Keratinocyte (primary cell): ENCODE measurements around the gene CYP4F3. TPM values are rescaled to one million over a fixed set of nuclear protein-coding genes. Genes with fewer than 3 reads are reported as not detected.

Experiments used
- DNase-seq: peaks from one replicate; pipeline ENCODE4 v3.0.0-alpha.2; 2011; ENCODE audit warnings: low read depth, missing footprints, low spot score
- FAIRE-seq: peaks from 2 replicates; lab custom pipeline; 2011; peaks lifted over from hg19 to GRCh38; lab: Jason Lieb, UNC
- H2AFZ ChIP-seq: 2 replicates; pipeline ENCODE4 v1.6.0; 2012; ENCODE audit warnings: low read length, control low read depth, inconsistent platforms; ENCODE audit not compliant: control insufficient read depth
- H3K27ac ChIP-seq: 2 replicates; pipeline ENCODE4 v1.5.1; 2011; ENCODE audit warnings: low read length; ENCODE audit not compliant: control insufficient read depth, insufficient read depth
- H3K27me3 ChIP-seq: 3 replicates; pipeline ENCODE4 v1.6.0; 2011; ENCODE audit warnings: low read length; ENCODE audit not compliant: control insufficient read depth, insufficient read depth; ENCODE audit errors: extremely low read depth
- H3K36me3 ChIP-seq, 2 experiments: 2 replicates in 1 of 2; 3 replicates in 1 of 2; pipeline ENCODE4 v1.5.1; 2011; ENCODE audit warnings: low read length in 2 of 2, mild to moderate bottlenecking in 1 of 2; ENCODE audit not compliant: control insufficient read depth in 2 of 2, insufficient read depth in 2 of 2; ENCODE audit errors: extremely low read depth in 1 of 2
- H3K4me1 ChIP-seq: 3 replicates; pipeline ENCODE4 v1.5.1; 2011; ENCODE audit warnings: low read length; ENCODE audit not compliant: control insufficient read depth, insufficient read depth; ENCODE audit errors: extremely low read depth
- H3K4me2 ChIP-seq: 3 replicates; pipeline ENCODE4 v1.6.0; 2011; ENCODE audit warnings: low read depth, low read length; ENCODE audit not compliant: control insufficient read depth, insufficient read depth; ENCODE audit errors: extremely low read depth
- H3K4me3 ChIP-seq, 3 experiments: fragments of 200-600 bp in 1 of 3; sonication (generic) in 1 of 3; 2 replicates in 2 of 3; 3 replicates in 1 of 3; pipeline ENCODE4 v1.5.1; 2011 to 2016; ENCODE audit warnings: low read length in 3 of 3, mild to moderate bottlenecking in 3 of 3, control low read depth in 2 of 3, inconsistent platforms in 1 of 3, low read depth in 1 of 3, mixed read lengths in 1 of 3, mixed run types in 1 of 3, moderate library complexity in 1 of 3; ENCODE audit not compliant: control insufficient read depth in 2 of 3, insufficient read depth in 2 of 3; ENCODE audit errors: extremely low read depth in 1 of 3
- H3K79me2 ChIP-seq: 2 replicates; pipeline ENCODE4 v1.6.0; 2012; ENCODE audit warnings: low read length; ENCODE audit not compliant: control insufficient read depth, insufficient read depth
- H3K9ac ChIP-seq: 3 replicates; pipeline ENCODE4 v1.6.0; 2011; ENCODE audit warnings: low read length; ENCODE audit not compliant: control insufficient read depth, insufficient read depth; ENCODE audit errors: extremely low read depth
- H3K9me1 ChIP-seq: 3 replicates; pipeline ENCODE4 v1.6.0; 2011; ENCODE audit warnings: low read length; ENCODE audit not compliant: control insufficient read depth, insufficient read depth; ENCODE audit errors: extremely low read depth
- H3K9me3 ChIP-seq: 2 replicates; pipeline ENCODE4 v1.5.1; 2012; ENCODE audit warnings: low read depth, low read length; ENCODE audit not compliant: control insufficient read depth
- H4K20me1 ChIP-seq: 3 replicates; pipeline ENCODE4 v1.6.0; 2011; ENCODE audit warnings: low read length; ENCODE audit not compliant: control insufficient read depth, insufficient read depth; ENCODE audit errors: extremely low read depth
- CTCF ChIP-seq, 3 experiments: IDR thresholded peaks in 1 of 3; conservative IDR thresholded peaks in 1 of 3; optimal IDR thresholded peaks in 1 of 3; 2 replicates in 2 of 3; 3 replicates in 1 of 3; pipeline versions ENCODE3 to v1.5.1; 2011; ENCODE audit warnings: low read length in 3 of 3, mild to moderate bottlenecking in 3 of 3, moderate library complexity in 2 of 3, control low read depth in 1 of 3, inconsistent platforms in 1 of 3; ENCODE audit not compliant: insufficient read depth in 2 of 3; ENCODE audit errors: extremely low read depth in 1 of 3
- EZH2 ChIP-seq: IDR thresholded peaks from one replicate; pipeline ENCODE4 v1.6.1; 2012; ENCODE audit warnings: inconsistent platforms, mild to moderate bottlenecking, low read length, moderate library complexity
- dilution Hi-C: fragments of 300-500 bp; cut with MboI; formaldehyde crosslinking; loops from one replicate; pipeline ENCODE4 v1.7.0; 2020; ENCODE audit warnings: low sequenced_read_pairs; ENCODE audit not compliant: extremely low pct_ligation_motif_present
- polyA plus RNA-seq, 5 experiments: library from polyadenylated mRNA; depleted of rRNA in 3 of 5; stranded (reverse) in 3 of 5; stranded (forward) in 1 of 5; unstranded in 1 of 5; fragments of >200 nt; gene quantifications; 1 replicate in 1 of 5; 2 replicates in 3 of 5; 3 replicates in 1 of 5; pipeline versions ENCODE4 v1.2.1 to v1.2.3, GENCODE V29; 2011 to 2012; ENCODE audit warnings: missing spikeins in 2 of 5, low read depth in 1 of 5, low replicate concordance in 1 of 5

CYP4F3 gene
- polyA plus RNA-seq, 1 donor (not counting 4 experiments of a cell fraction or from before 2014, with no cell fraction given): 0.76 TPM

GRCh38 chr19:15651791-15652190 is 11.1 kb downstream of the CYP4F3 start:
- no peak for FAIRE-seq
- Histone ChIP-seq H3K9me1 (no peaks in the 10 kb centered on the region), H3K4me1 (no peaks in the 10 kb centered on the region), H3K9me3 (no peaks in the 10 kb centered on the region), H3K27me3 (no peaks in the 10 kb centered on the region), H3K36me3 (no peaks in the 10 kb centered on the region), H3K27ac (no peak overlapping the region), H4K20me1 (no peaks in the 10 kb centered on the region), H3K4me2 (no peak overlapping the region), H3K79me2 (no peaks in the 10 kb centered on the region), H2AFZ (no peak overlapping the region), H3K9ac (no peak overlapping the region), H3K4me3 (no peak overlapping the region)
- TF ChIP-seq CTCF (optimal IDR thresholded peaks at IDR 0.05 in 1 of 3, IDR thresholded peaks at IDR 0.05 in 1 of 3, conservative IDR thresholded peaks at IDR 0.05 in 1 of 3; ENCODE audit: extremely low read depth in 1 of 3, insufficient read depth in 2 of 3, low read length in 3 of 3) (no peak), EZH2 (no peak)
- no peak for DNase-seq
- dilution Hi-C loops: no loop called here

- dilution Hi-C loops: no loop called here
- Histone ChIP-seq H3K4me3 (no peak overlapping the region), H3K79me2 (no peaks in the 10 kb centered on the region), H3K9me3 (no peaks in the 10 kb centered on the region), H3K27ac (no peak overlapping the region), H3K9ac (no peak overlapping the region), H3K36me3 (no peaks in the 10 kb centered on the region), H4K20me1 (no peaks in the 10 kb centered on the region), H3K4me1 (no peaks in the 10 kb centered on the region), H2AFZ (no peak overlapping the region), H3K27me3 (no peaks in the 10 kb centered on the region), H3K4me2 (no peak overlapping the region), H3K9me1 (no peaks in the 10 kb centered on the region)
- DNase-seq (no peak), FAIRE-seq (no peak)
- no peak for TF ChIP-seq EZH2
- TF ChIP-seq CTCF (optimal IDR thresholded peaks at IDR 0.05 in 1 of 3, IDR thresholded peaks at IDR 0.05 in 1 of 3, conservative IDR thresholded peaks at IDR 0.05 in 1 of 3; ENCODE audit: extremely low read depth in 1 of 3, insufficient read depth in 2 of 3, low read length in 3 of 3): no peak
These were observed 12.0 kb downstream of the CYP4F3 start for GRCh38 chr19:15652559-15653278.
